Ovary (tissue), 9 donors: ENCODE results near the gene PMM2. TPM values are rescaled to one million over a fixed set of nuclear protein-coding genes. Genes with fewer than 3 reads are reported as not detected.
"Not testable (repeated sequence)": the region's sequence is repeated elsewhere in the genome, so short reads cannot be mapped to it uniquely, and the experiment has no call there.

ENCODE experiments used
- DNase-seq, 5 donors: peaks; one replicate each; pipeline ENCODE4 v3.0.0-alpha.2; 2019 to 2020
- H3K27ac ChIP-seq, 2 donors: fragments of 200-600 bp; one replicate each; pipeline versions ENCODE4 v1.5.1 to v1.8.0; 2019 to 2022
- H3K27me3 ChIP-seq: fragments of 200-600 bp; one replicate; pipeline ENCODE4 v1.8.0; 2022
- H3K36me3 ChIP-seq: fragments of 200-600 bp; sonication (generic); one replicate; pipeline ENCODE4 v1.5.1; 2019
- H3K4me1 ChIP-seq: one replicate; pipeline ENCODE4 v1.8.1; 2013; ENCODE audit warnings: mild to moderate bottlenecking, moderate library complexity; ENCODE audit not compliant: insufficient read depth
- H3K4me3 ChIP-seq: fragments of 200-600 bp; sonication (generic); one replicate; pipeline ENCODE4 v1.5.1; 2017
- H3K9me3 ChIP-seq, 2 donors: fragments of 200-600 bp in 1 of 2; sonication (generic) in 1 of 2; one replicate each; pipeline versions ENCODE4 v1.5.1 to v1.8.1; 2013 to 2019; ENCODE audit warnings: mild to moderate bottlenecking in 1 of 2, moderate library complexity in 1 of 2
- CTCF ChIP-seq, 3 donors: fragments of 450-650 bp in 2 of 3; fragments of 200-600 bp in 1 of 3; IDR thresholded peaks; one replicate each; pipeline versions ENCODE4 v1.5.1 to v1.8.0; 2016 to 2022; ENCODE audit warnings: antibody characterized with exemption in 3 of 3, mild to moderate bottlenecking in 1 of 3
- EP300 ChIP-seq: sonication (generic); formaldehyde crosslinking; IDR thresholded peaks from one replicate; pipeline ENCODE4 v1.6.1; 2017; ENCODE audit warnings: antibody characterized with exemption
- POLR2A ChIP-seq: fragments of 450-650 bp; IDR thresholded peaks from one replicate; pipeline ENCODE4 v1.6.1; 2017; ENCODE audit warnings: antibody characterized with exemption, mild to moderate bottlenecking, moderate library complexity
- WGBS, 3 donors: extraction: QIAGEN DNeasy Blood & Tissue Kit in 1 of 3; methylation state at CpG; one replicate each; pipeline versions ENCODE4 v1.1.5 to v1.1.7; 2013 to 2017; 5-methylcytosine and 5-hydroxymethylcytosine counted together
- intact Hi-C, 4 donors: fragments of 100-400 bp; cut with DNase I; formaldehyde crosslinking; loops; one replicate each; pipeline versions ENCODE4 v1.11.0 to v1.15.1; 2022 to 2023
- polyA plus RNA-seq, 2 donors: library from polyadenylated mRNA; stranded (reverse); fragments of 200-250 nt in 1 of 2; fragments of 350-450 nt in 1 of 2; fragmentation: Illumina TruSeq in 1 of 2; extraction: RNeasy Lipid Tissue Mini Kit (QIAGEN cat#74804) in 1 of 2; gene quantifications; one replicate each; pipeline ENCODE4 v1.2.3, GENCODE V29; 2013 to 2014
- total RNA-seq, 7 donors: library from RNA; depleted of rRNA in 2 of 7; stranded (reverse); fragments of >200 nt in 2 of 7; fragmentation: NEBNext Ultra II Directional in 3 of 7; extraction: Animal tissue kit (Norgen Biotek cat#: 25700) in 3 of 7; gene quantifications; one replicate each; pipeline versions ENCODE4 v1.1.0 to v1.2.4, GENCODE V29; 2016 to 2023
- donor health status: DM: no; HTN: no; CAD: no; lungs with moderate emphysema.
- donor health status: DM: no; HTN: no; CAD: no.
- donor health status: Bipolar disorder and iron deficiency.
- donor health status: DM: yes; HTN: yes; CAD: no.
- donor health status: DM: no; HTN: no; CAD: no.
- donor health status: DM: yes; HTN: yes; CAD: no.

Gene PMM2
- total and polyA plus RNA-seq, 9 donors = 9.6 to 38.6 (median 23.1) TPM

- DNase-seq = peak in 2 of 5 donors; percentile 50 to 51
- Histone ChIP-seq H3K27ac (peak overlapping the region in 1 of 2 donors; percentile 88), H3K9me3 (no peaks in the 10 kb centered on the region), H3K4me1 (peaks cover 12% of the 10 kb centered on the region), H3K4me3 (peak overlapping the region; percentile 81), H3K27me3 (no peaks in the 10 kb centered on the region), H3K36me3 (no peaks in the 10 kb centered on the region)
- TF ChIP-seq CTCF (IDR thresholded peaks at IDR 0.05) = no peak
- no peak for TF ChIP-seq EP300
- no peak for TF ChIP-seq POLR2A
- 25 to 31% (median 29%) methylated on average over 37 of the region's 37 CpGs for WGBS, 3 donors
- intact Hi-C loops = loop anchor here in 1 of 4 donors (5.0 kb wide), 1 partner anchor 238 kb away; no protein-coding TSS in a partner anchor
These were observed 71.8 kb downstream of the PMM2 start for GRCh38 chr16:8869212-8869987.

GRCh38 chr16:8869988-8870241 is 72.3 kb downstream of the PMM2 start:
- H3K9me3 ChIP-seq, H3K36me3 ChIP-seq, DNase-seq, H3K4me3 ChIP-seq, H3K27me3 ChIP-seq, H3K4me1 ChIP-seq: not testable (repeated sequence)
- WGBS, 3 donors = 94 to 96% (median 95%) methylated on average over 10 of the region's 10 CpGs
- intact Hi-C loops = loop anchor here in 1 of 4 donors (5.0 kb wide), 2 partner anchors 73 to 237 kb away; partner anchors contain the start of genes PMM2 and TMEM186
- peak overlapping the region in 1 of 2 donors; percentile 88 for H3K27ac ChIP-seq

GRCh38 chr16:8872071-8872470 is 74.4 kb downstream of the PMM2 start:
- Histone ChIP-seq H3K36me3 (no peaks in the 10 kb centered on the region), H3K4me3 (no peak overlapping the region), H3K4me1 (peaks cover 3% of the 10 kb centered on the region), H3K27ac (no peak overlapping the region), H3K27me3 (no peaks in the 10 kb centered on the region), H3K9me3 (no peaks in the 10 kb centered on the region)
- TF ChIP-seq POLR2A (no peak), CTCF (IDR thresholded peaks at IDR 0.05) (no peak), EP300 (no peak)
- 88 to 95% (median 91%) methylated on average over 5 of the region's 5 CpGs for WGBS, 3 donors
- intact Hi-C loops = loop anchor here in 1 of 4 donors (5.0 kb wide), 1 partner anchor 75 kb away; the partner anchor contains the start of genes PMM2 and TMEM186
- no peak for DNase-seq

- Histone ChIP-seq H3K4me1 (peaks cover 3% of the 10 kb centered on the region), H3K9me3 (no peaks in the 10 kb centered on the region), H3K27me3 (no peaks in the 10 kb centered on the region), H3K4me3 (no peak overlapping the region), H3K36me3 (no peaks in the 10 kb centered on the region), H3K27ac (no peak overlapping the region)
- WGBS, 3 donors = 88 to 91% (median 91%) methylated on average over 22 of the region's 22 CpGs
- DNase-seq = no peak
- no peak for TF ChIP-seq POLR2A
- TF ChIP-seq CTCF (IDR thresholded peaks at IDR 0.05) = no peak
- no peak for TF ChIP-seq EP300
- intact Hi-C loops = loop anchor here in 1 of 4 donors (5.0 kb wide), 1 partner anchor 76 kb away; the partner anchor contains the start of genes PMM2 and TMEM186
These were observed 75.6 kb downstream of the PMM2 start for GRCh38 chr16:8872967-8873865.

- H3K4me1 ChIP-seq, H3K9me3 ChIP-seq, H3K27ac ChIP-seq, H3K27me3 ChIP-seq, H3K4me3 ChIP-seq, H3K36me3 ChIP-seq, DNase-seq: not testable (repeated sequence)
- WGBS, 3 donors = 92 to 94% (median 92%) methylated on average over 7 of the region's 7 CpGs
- intact Hi-C loops = loop anchor here in 1 of 4 donors (5.0 kb wide), 1 partner anchor 77 kb away; the partner anchor contains the start of genes PMM2 and TMEM186
These were observed 76.2 kb downstream of the PMM2 start for GRCh38 chr16:8873866-8874195.
